ENCODE data around the gene NUDT17.

Gene NUDT17

DNA sequence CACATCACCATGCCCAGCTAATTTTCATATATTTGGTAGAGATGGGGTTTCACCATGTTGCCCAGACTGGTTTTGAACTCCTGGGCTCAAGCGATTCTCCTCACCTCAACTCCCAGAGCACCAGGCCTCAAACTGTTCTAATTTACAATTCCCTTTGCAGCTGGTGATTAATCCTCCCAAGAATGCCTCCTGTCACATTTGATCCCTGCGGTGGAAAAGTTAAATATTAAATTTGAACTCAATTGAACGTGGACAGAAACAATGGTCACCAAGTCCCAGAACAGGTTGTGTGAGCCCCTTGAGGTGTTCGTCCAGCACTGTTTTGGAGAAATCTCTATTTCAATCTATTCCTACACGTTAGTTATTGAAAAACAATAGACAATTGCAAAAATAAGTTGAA is 42.2 kb downstream of the NUDT17 start:
- H3K4me1 ChIP-seq (ENCODE audit: control insufficient read depth, insufficient read depth, low read length, poor library complexity, severe bottlenecking), result peaks cover 13% of the 10 kb centered on the region
- H3K27me3 ChIP-seq (replicated peaks; ENCODE audit: control insufficient read depth, insufficient read depth, low read length, poor library complexity, severe bottlenecking), result peaks cover 8% of the 10 kb centered on the region

GRCh38 chr1:145889722-145890121 is 44.3 kb downstream of the NUDT17 start:
- H3K27ac ChIP-seq (ENCODE audit: insufficient read depth, low read length, poor library complexity, severe bottlenecking), result no peak overlapping the region
- H3K4me3 ChIP-seq (ENCODE audit: insufficient read depth, low read depth, low read length, poor library complexity, severe bottlenecking), result no peak overlapping the region
- no peaks in the 10 kb centered on the region for H3K9me3 ChIP-seq (ENCODE audit: control insufficient read depth, low read length)
- H3K4me1 ChIP-seq (ENCODE audit: control insufficient read depth, insufficient read depth, low read length, poor library complexity, severe bottlenecking), result peaks cover 13% of the 10 kb centered on the region
- DNase-seq, result no peak
- no peaks in the 10 kb centered on the region for H3K36me3 ChIP-seq (ENCODE audit: control insufficient read depth, insufficient read depth, low read length)
- peaks cover under 1% of the 10 kb centered on the region for H3K27me3 ChIP-seq (replicated peaks; ENCODE audit: control insufficient read depth, insufficient read depth, low read length, poor library complexity, severe bottlenecking)

More for the DNA sequence above, 42.2 kb downstream of the NUDT17 start:
- DNase-seq, result no peak
- Histone ChIP-seq H3K27ac (ENCODE audit: insufficient read depth, low read length, poor library complexity, severe bottlenecking) (no peak overlapping the region), H3K4me3 (ENCODE audit: insufficient read depth, low read depth, low read length, poor library complexity, severe bottlenecking) (no peak overlapping the region), H3K9me3 (ENCODE audit: control insufficient read depth, low read length) (no peaks in the 10 kb centered on the region), H3K36me3 (ENCODE audit: control insufficient read depth, insufficient read depth, low read length) (no peaks in the 10 kb centered on the region)

- Histone ChIP-seq H3K4me3 (ENCODE audit: insufficient read depth, low read depth, low read length, poor library complexity, severe bottlenecking) (no peak overlapping the region), H3K4me1 (ENCODE audit: control insufficient read depth, insufficient read depth, low read length, poor library complexity, severe bottlenecking) (peaks cover under 1% of the 10 kb centered on the region), H3K27me3 (replicated peaks; ENCODE audit: control insufficient read depth, insufficient read depth, low read length, poor library complexity, severe bottlenecking) (no peaks in the 10 kb centered on the region), H3K9me3 (ENCODE audit: control insufficient read depth, low read length) (no peaks in the 10 kb centered on the region), H3K36me3 (ENCODE audit: control insufficient read depth, insufficient read depth, low read length) (no peaks in the 10 kb centered on the region), H3K27ac (ENCODE audit: insufficient read depth, low read length, poor library complexity, severe bottlenecking) (no peak overlapping the region)
- no peak for DNase-seq
Observed at GRCh38 chr1:145891143-145891542, 45.7 kb downstream of the NUDT17 start.

DNA sequence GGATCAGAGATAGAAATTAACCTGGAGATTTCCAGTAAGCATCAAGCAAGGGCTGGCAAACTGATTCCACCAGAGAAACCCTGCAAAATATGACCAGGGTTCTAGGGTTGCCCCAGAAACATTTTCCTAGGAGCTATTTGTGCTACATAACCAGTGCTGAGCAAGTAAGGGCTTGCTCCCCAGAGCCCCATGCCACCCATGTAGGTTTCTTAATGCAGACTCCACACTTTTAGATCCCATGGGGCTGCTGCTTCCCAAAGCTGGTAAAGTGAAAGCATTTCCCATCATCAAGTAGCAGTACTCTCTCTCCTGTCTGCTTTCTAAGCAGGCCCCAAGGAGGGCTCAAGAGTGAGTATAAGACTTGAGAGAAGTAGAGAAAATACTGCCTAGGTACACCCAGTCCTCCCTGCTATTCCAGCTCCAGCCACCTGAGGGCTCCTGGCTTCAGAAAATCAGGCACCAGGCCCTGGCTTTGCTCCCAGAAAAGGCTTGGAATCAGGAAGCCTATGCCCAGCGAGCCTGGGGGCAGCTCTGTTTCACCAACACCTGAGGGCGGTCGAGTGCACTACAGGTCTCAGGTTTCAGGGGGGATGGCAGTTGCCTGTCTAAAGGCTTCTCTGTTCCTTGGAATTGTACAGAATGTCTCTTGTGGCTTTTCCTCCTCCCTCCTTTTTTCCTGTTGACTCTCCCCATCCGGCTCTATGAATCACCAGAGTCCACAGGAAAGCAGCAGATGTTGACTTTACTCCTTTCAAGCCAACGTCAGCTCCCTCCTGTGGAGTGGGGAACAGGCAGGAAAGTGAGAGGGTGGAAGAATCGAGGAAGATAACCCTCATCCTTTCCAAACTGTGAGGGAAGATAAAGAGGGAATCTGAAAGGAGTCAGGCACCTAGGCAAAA is 46.4 kb downstream of the NUDT17 start:
- H3K27ac ChIP-seq (ENCODE audit: insufficient read depth, low read length, poor library complexity, severe bottlenecking), result no peak overlapping the region
- H3K27me3 ChIP-seq (replicated peaks; ENCODE audit: control insufficient read depth, insufficient read depth, low read length, poor library complexity, severe bottlenecking), result no peaks in the 10 kb centered on the region
- no peaks in the 10 kb centered on the region for H3K36me3 ChIP-seq (ENCODE audit: control insufficient read depth, insufficient read depth, low read length)
- H3K9me3 ChIP-seq (ENCODE audit: control insufficient read depth, low read length), result no peaks in the 10 kb centered on the region
- no peaks in the 10 kb centered on the region for H3K4me1 ChIP-seq (ENCODE audit: control insufficient read depth, insufficient read depth, low read length, poor library complexity, severe bottlenecking)
- DNase-seq, result peak; percentile 4 to 37 (median 5)
- no peak overlapping the region for H3K4me3 ChIP-seq (ENCODE audit: insufficient read depth, low read depth, low read length, poor library complexity, severe bottlenecking)

GRCh38 chr1:145892486-145893087 is 47.2 kb downstream of the NUDT17 start:
- no peaks in the 10 kb centered on the region for H3K9me3 ChIP-seq (ENCODE audit: control insufficient read depth, low read length)
- no peaks in the 10 kb centered on the region for H3K4me1 ChIP-seq (ENCODE audit: control insufficient read depth, insufficient read depth, low read length, poor library complexity, severe bottlenecking)
- H3K27ac ChIP-seq (ENCODE audit: insufficient read depth, low read length, poor library complexity, severe bottlenecking), result no peak overlapping the region
- no peak for DNase-seq
- H3K36me3 ChIP-seq (ENCODE audit: control insufficient read depth, insufficient read depth, low read length), result no peaks in the 10 kb centered on the region
- H3K27me3 ChIP-seq (replicated peaks; ENCODE audit: control insufficient read depth, insufficient read depth, low read length, poor library complexity, severe bottlenecking), result no peaks in the 10 kb centered on the region
- H3K4me3 ChIP-seq (ENCODE audit: insufficient read depth, low read depth, low read length, poor library complexity, severe bottlenecking), result no peak overlapping the region

DNA sequence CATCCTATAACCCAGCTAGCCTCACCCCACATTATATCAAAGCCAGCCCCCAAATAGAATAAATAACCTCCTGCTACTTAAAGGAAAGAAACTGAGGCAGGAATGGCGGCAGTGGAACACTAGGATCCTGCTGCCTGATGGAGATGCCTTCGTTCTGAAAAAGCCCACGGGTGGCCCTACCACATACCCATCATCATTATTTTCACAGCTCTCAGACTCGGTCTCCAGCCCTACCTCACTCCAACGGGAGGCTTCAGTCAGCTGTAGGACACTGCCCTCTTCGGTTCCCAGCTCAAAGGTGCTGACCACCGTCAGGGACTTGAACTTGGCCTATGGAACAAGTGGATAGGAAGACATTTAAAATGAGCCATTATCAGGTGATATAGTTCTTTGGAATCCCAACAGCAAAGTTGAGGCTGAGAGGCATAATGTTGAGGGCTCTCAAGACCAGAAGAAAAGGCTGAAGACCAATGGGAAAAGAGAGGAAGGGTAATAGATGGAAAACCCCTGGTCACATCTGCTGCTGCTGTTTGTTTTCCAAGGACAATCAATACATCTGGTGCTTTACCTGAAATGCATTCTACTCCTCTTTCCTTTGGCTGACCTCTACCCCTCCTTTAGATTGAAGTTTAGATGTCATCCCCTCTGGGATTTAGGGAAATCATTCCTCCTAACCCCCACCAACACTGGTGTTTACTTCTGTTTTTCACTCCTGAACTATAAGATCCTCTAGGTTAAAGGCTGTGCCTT is 48.1 kb downstream of the NUDT17 start:
- Histone ChIP-seq H3K4me3 (ENCODE audit: insufficient read depth, low read depth, low read length, poor library complexity, severe bottlenecking) (no peak overlapping the region), H3K27me3 (replicated peaks; ENCODE audit: control insufficient read depth, insufficient read depth, low read length, poor library complexity, severe bottlenecking) (no peaks in the 10 kb centered on the region), H3K27ac (ENCODE audit: insufficient read depth, low read length, poor library complexity, severe bottlenecking) (no peak overlapping the region), H3K9me3 (ENCODE audit: control insufficient read depth, low read length) (no peaks in the 10 kb centered on the region), H3K4me1 (ENCODE audit: control insufficient read depth, insufficient read depth, low read length, poor library complexity, severe bottlenecking) (no peaks in the 10 kb centered on the region), H3K36me3 (ENCODE audit: control insufficient read depth, insufficient read depth, low read length) (no peaks in the 10 kb centered on the region)
- DNase-seq, result no peak

DNA sequence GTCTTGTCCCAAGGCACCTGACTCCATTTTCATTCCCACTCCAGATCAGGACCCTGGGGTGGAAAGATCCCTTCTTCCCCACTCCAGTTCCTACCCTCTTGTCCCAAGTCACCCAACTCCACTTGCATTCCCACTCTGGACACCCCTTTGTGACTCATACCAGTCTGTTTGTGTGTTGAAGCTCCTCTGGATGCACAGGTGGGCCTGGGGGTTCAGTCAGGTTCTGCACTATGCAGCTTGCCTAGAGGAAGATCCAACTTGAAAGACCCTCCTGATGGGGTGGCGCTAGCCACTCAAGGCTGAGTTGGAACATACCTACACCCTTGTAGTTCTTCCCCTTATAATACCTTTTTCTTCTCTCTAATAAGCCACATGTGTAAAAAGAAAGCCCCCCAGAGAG is 50.0 kb downstream of the NUDT17 start:
- Histone ChIP-seq H3K27ac (ENCODE audit: insufficient read depth, low read length, poor library complexity, severe bottlenecking) (no peak overlapping the region), H3K4me1 (ENCODE audit: control insufficient read depth, insufficient read depth, low read length, poor library complexity, severe bottlenecking) (no peaks in the 10 kb centered on the region), H3K36me3 (ENCODE audit: control insufficient read depth, insufficient read depth, low read length) (no peaks in the 10 kb centered on the region), H3K4me3 (ENCODE audit: insufficient read depth, low read depth, low read length, poor library complexity, severe bottlenecking) (no peak overlapping the region), H3K27me3 (replicated peaks; ENCODE audit: control insufficient read depth, insufficient read depth, low read length, poor library complexity, severe bottlenecking) (no peaks in the 10 kb centered on the region), H3K9me3 (ENCODE audit: control insufficient read depth, low read length) (no peaks in the 10 kb centered on the region)
- no peak for DNase-seq

DNA sequence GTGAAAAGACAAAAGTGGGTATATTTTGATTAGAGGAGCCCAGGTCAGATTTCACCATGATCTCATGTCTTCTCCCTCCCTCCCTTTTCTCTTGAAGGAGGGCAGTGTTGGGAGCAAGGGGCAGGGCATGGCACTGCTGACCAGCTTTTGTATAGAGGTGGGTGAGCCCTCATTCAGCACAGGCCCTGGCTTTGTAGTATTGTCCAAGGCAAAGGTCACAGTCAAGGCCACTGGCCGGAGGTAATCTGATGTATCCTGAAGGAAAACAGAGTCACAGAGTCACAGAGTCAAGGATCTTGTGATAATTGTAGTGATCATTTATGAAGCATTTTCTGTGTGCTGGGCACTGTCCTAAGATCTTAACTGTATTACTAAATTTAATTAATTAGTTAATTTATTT is 52.5 kb downstream of the NUDT17 start:
- Histone ChIP-seq H3K36me3 (ENCODE audit: control insufficient read depth, insufficient read depth, low read length) (no peaks in the 10 kb centered on the region), H3K27me3 (replicated peaks; ENCODE audit: control insufficient read depth, insufficient read depth, low read length, poor library complexity, severe bottlenecking) (no peaks in the 10 kb centered on the region), H3K4me1 (ENCODE audit: control insufficient read depth, insufficient read depth, low read length, poor library complexity, severe bottlenecking) (no peaks in the 10 kb centered on the region), H3K27ac (ENCODE audit: insufficient read depth, low read length, poor library complexity, severe bottlenecking) (no peak overlapping the region), H3K4me3 (ENCODE audit: insufficient read depth, low read depth, low read length, poor library complexity, severe bottlenecking) (no peak overlapping the region), H3K9me3 (ENCODE audit: control insufficient read depth, low read length) (no peaks in the 10 kb centered on the region)
- DNase-seq, result no peak

Measured in effector memory CD4-positive, alpha-beta T cell (primary cell).